Activated CD4-positive, alpha-beta T cell treated with anti-CD3 and anti-CD28 coated beads, Interleukin-2, Interleukin-4, amounts not matched to agents 100 ng/mL and 50 ng/mL, durations not matched to agents 16 hours and 8 hours (primary cell): ENCODE results near the gene PCDHGA5.
"Not testable (repeated sequence)": the region's sequence is repeated elsewhere in the genome, so short reads cannot be mapped to it uniquely, and the experiment has no call there.

Source experiments
- DNase-seq: peaks from one replicate; pipeline ENCODE4 v3.0.0-alpha.2; 2020; ENCODE audit warnings: low spot score

The PCDHGA5 gene

GRCh38 chr5:141363952-141364660 lies at the start of gene PCDHGA5:
Gene PCDHGA5 (plus strand): TSS chr5:141364162. CDS start chr5:141364331, 169 bp downstream.
- no peak for DNase-seq

DNA sequence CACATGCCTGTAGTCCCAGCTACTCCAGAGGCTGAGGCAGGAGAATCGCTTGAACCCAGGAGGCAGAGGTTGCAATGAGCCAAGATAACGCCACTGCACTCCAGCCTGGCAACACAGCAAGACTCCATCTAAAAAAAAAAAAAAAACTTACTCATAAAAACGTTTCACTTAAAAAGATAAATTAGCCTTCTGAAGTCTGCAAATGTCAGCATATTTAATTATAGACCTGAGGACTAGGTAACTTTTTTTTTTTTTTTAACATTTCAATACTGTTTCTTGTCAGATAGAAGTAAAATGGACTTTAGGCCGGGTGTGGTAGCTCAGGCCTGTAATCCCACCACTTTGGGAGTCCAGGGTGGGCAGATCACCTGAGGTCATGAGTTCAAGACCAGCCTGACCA lies 47.0 kb upstream of the PCDHGA5 start:
- DNase-seq: not testable (repeated sequence)

GRCh38 chr5:141319202-141319601 lies 44.8 kb upstream of the PCDHGA5 start:
- DNase-seq: no peak

GRCh38 chr5:141319699-141320098 lies 44.3 kb upstream of the PCDHGA5 start:
- no peak for DNase-seq

DNA sequence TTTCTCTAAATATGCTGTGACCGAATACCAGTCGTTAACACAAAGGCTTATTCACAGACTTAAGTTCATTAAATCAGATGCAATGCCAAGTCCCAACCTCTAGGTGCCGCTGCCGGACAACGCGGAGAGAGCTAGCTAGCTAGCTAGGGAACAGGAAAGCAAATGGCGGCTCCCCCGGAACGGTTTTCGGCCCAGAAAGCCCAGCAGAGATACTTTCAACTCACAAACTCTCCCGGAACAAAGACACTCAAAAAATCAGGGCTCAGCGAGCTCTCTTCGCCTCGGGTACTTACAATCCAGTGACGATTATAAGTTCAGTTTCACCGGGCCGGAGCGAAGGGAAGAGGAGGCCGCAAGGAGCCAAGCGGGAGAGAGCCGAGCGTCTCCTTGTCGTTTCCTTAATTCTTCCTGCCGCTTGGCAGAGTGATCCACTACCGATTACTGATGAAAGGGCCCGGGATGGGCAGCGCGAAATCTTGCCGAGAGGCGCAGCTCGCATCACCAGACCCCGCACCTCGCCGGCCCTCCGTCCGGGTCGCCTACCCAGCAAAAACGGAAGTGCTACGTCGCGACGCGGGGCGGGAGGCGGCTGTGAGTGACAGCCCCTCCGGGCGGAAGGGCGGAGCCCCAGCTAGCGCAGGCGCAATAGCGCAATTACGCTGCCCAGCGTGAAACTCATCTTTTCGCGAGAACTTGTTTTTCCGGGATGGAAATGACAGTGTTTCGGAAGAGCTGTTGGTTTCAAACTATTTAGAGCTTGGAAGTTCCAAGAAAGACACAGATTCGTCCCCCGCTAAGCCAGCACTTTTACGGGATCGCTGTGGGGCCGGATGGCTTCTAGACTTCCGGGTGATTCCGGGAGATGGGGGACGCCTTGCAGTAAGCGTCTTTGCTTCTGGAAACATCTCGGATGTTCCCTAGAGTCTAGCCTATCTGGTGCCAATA lies 43.5 kb upstream of the PCDHGA5 start, which contains the start of gene TAF7:
TSS of gene TAF7 (minus strand) at position 560 of the 945 bp plus-strand sequence. CDS start 740 bp downstream, outside the sequence.
- DNase-seq: peak; percentile 93

DNA sequence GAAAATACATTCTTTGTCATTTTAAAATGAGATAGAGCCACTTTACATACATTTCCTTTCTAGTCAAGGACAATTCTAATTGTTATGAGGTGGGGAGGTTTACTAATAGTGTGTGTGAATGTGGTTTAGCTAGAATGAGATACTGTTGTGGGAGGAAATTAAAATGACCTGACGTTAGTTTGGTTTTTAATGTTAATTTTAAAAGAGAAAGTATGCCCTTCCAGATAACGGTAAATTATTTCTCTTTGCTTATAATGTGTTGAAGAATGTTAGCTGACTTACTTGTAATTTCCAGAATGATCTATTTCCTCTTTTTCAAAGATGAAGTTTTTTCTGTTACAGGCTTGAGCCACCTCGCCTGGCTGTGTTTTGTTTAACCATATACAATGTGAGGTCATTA lies 41.7 kb upstream of the PCDHGA5 start:
- DNase-seq: no peak

- peak; percentile 51 for DNase-seq
Observed at GRCh38 chr5:141326088-141326854, 37.7 kb upstream of the PCDHGA5 start.

- no peak for DNase-seq
Observed at GRCh38 chr5:141328231-141328630, 35.7 kb upstream of the PCDHGA5 start.

GRCh38 chr5:141330299-141331080 lies 33.5 kb upstream of the PCDHGA5 start, which contains the start of gene PCDHGA1:
Gene PCDHGA1 (plus strand): TSS chr5:141330514.
- DNase-seq: peak; percentile 9

- not testable (repeated sequence) for DNase-seq
Observed at GRCh38 chr5:141332571-141332970, 31.4 kb upstream of the PCDHGA5 start.

- DNase-seq: no peak
Observed at GRCh38 chr5:141338538-141339306, 25.2 kb upstream of the PCDHGA5 start, which contains the start of gene PCDHGA2. Gene PCDHGA2 (plus strand): TSS chr5:141338760.

- DNase-seq: not testable (repeated sequence)
Observed at GRCh38 chr5:141340781-141341354, 23.1 kb upstream of the PCDHGA5 start.

GRCh38 chr5:141342773-141343172 lies 21.2 kb upstream of the PCDHGA5 start:
- DNase-seq: no peak

DNA sequence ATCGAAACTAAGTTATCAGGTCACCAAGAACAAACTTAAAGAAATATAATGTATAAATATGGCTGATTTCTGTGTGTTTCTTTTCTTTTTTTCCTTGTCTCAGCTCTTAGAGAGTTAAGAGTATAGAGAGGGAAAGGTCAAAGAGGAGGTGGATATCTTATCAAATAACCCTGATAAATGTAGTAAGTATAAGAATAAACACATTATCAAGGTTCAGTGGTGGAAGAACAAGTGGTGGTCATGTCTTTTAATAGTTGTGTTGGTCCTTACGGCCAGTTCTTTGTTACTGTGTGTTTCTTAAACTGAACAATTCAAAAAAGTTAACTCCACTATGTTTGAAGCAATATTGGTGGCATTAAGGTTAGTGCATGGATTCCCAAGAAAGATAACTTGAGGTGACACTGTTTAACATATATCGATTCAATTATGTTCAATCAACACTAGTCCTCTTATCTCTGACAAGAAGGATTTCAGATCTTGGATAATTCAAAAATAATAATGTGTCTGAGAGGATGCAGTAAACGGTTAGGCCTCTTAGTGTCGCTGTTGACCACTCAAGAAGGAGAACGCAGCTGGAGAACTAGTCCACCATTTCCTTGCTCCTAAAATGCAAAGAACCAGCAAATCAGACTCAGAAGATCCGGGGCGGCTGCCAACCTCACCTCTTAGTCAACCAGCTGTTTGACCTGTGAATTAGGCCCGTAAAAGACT lies 20.6 kb upstream of the PCDHGA5 start, which contains the start of gene PCDHGA3:
TSS of gene PCDHGA3 (plus strand) at position 588 of the 711 bp plus-strand sequence. CDS start 205 bp downstream, outside the sequence.
- DNase-seq: peak; percentile 11

GRCh38 chr5:141343953-141344463 lies 20.0 kb upstream of the PCDHGA5 start:
- no peak for DNase-seq

GRCh38 chr5:141345327-141345726 lies 18.6 kb upstream of the PCDHGA5 start:
- DNase-seq: no peak

- not testable (repeated sequence) for DNase-seq
Observed at GRCh38 chr5:141346017-141346416, 17.9 kb upstream of the PCDHGA5 start.

GRCh38 chr5:141349917-141350619 lies 13.9 kb upstream of the PCDHGA5 start, which contains the start of gene PCDHGB1:
Gene PCDHGB1 (plus strand): TSS chr5:141350099. CDS start chr5:141350261, 162 bp downstream.
- DNase-seq: peak; percentile 25
